HG03095 (cell line): ENCODE data around the gene CCT6B.

Experiments
- ATAC-seq: cut with Tn5 transposase; IDR thresholded peaks from one replicate; pipeline ENCODE4 v1.9.1; 2021; ENCODE audit warnings: moderate library complexity; ENCODE audit not compliant: unreplicated experiment

CCT6B gene

GRCh38 chr17:34892461-34893249 is 68.6 kb downstream of the CCT6B start:
- ATAC-seq, result no peak

DNA sequence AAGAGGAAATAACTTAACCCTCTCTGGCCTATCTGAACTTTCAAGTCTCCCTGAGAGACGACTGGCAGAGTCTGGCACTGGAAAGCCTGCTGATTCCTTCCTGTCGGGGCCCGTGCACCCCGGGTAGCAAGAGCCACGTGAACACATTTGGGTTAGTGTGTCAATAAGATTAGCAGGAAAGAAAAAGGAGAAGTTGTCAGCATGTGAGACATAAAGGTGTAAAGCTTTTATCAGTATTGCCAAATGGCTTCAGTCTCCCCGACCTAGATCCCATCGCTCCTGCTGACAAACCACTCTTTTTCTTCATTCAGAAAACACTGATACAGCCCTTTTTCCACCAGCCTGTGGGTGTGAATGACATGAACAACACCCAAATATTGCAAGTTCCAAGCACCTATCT is 74.4 kb downstream of the CCT6B start:
- no peak for ATAC-seq

DNA sequence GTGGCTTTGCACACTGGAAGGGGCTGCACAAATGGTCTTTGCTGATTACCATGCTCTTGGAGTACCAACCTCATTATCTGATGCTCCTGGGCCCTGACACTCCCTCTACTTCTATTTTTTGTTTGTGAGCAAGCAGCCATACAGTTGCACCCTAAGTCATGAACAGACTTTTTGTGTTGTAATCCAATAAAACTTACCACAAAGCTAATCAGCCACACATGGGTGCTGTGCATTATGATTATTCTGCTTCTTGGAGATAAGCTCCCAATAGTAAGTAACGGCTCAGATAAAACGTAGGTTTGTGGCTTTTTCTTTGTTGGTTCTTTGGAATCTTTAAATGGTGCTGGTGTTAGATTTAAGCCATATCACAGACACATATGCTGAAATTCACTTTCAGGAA is 76.2 kb downstream of the CCT6B start:
- ATAC-seq, result no peak

DNA sequence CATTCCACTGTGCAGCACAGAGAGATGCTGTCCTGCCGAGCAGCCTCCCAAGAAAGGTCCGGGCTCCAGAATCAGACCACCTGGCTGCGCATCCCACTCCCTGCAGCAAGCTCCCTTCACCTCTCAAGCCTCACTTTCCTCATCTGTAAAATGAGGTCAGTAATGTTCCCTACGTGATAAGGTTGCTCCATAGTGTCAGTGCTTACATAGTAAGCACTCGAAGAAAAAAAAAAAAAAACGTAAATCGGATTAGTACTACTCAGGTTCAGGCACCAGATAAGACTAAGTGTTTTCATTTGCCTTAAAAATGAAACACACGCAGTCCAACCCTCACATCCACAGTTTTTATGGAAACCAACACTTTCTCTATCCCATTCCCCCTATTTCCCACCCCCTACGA is 76.7 kb downstream of the CCT6B start:
- ATAC-seq, result no peak

DNA sequence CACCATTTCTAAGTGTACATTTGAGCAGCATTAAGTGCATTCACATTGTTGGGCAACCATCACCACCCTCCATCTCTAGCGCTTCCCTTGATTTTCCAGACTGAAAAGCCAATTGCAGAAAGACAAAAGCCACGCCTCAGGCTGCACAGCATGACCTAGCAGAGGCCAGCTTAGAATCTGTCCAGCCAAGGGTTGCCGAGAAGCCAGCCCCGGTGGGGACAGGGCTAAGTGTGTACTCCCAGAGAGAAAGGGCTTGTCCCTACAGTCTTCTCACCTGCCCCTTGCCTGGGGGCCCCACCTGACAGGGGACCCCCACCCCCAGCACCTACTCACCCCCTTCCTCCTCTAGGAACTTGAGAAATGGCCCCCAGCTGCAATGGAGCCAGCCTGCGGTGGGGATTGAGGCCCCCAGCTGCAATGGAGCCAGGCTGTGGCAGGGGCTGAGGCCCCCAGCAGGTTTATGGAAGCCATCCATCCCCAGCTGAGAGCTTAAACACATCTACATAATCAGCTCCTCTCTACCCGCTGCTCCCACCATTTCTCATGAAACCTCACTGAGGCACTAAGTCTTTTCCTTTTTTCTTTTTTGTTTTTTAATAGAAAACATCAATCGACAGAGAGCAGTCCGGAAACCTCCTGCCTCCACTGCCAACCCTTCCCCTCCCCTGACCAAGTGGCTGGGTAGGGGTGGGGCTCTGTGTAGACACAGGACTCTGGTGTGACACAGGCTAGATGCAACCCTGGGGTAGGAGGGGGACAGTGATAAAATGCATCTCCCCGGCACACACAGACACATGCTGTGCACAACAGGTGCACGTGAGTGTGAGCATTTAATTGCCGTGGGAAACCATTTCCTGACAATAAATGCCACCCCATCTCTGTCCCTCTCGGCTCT is 77.9 kb downstream of the CCT6B start:
- ATAC-seq, result no peak

- ATAC-seq, result no peak
These were observed 82.1 kb downstream of the CCT6B start for GRCh38 chr17:34879146-34879545.
